Measurements from ENCODE around the gene CDKN2B-AS1. TPM values are rescaled to one million over a fixed set of nuclear protein-coding genes. Genes with fewer than 3 reads are reported as not detected.

CDKN2B-AS1 gene
- total and polyA plus RNA-seq, 2 experiments from 2014 or later, result 0.14 TPM; not detected in 1

DNA sequence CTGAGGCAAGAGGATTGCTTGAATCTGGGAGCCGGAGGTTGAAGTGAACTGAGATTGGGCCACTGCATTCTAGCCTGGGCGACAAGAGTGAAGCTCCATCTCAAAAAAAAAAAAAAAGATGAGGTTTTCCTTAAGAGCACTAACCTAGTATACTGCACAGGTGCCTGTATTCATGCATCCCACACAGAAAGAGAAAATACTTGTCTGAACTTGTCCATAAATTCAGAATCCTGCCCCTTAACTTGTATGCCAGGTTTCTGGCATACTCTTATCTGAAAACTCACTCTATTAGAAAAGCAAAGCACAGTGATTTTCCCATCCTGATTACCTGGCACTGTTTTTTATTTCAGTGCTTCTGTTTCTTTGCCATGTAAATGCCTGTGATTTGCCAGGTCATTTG, 139.8 kb downstream of the CDKN2B-AS1 start:
- no peaks in the 10 kb centered on the region for H3K36me3 Mint-ChIP-seq (ENCODE audit: low read depth)
- H3K4me1 ChIP-seq (ENCODE audit: insufficient read depth), result no peaks in the 10 kb centered on the region; the same call in 1 of the 2 replicates
- no peak overlapping the region for H3K4me2 ChIP-seq
- no peak overlapping the region for H2AFZ ChIP-seq
- no peaks in the 10 kb centered on the region for H3K4me1 Mint-ChIP-seq
- H3K27ac Mint-ChIP-seq, result no peak overlapping the region
- TF ChIP-seq EZH2phosphoT487 (IDR thresholded peaks at IDR 0.05; ENCODE audit: unreplicated experiment) (no peak), ZNF331 (CRISPR knock-in tag; IDR thresholded peaks at IDR 0.05; ENCODE audit: low read depth) (no peak)
- TF ChIP-seq, protein P1, sequence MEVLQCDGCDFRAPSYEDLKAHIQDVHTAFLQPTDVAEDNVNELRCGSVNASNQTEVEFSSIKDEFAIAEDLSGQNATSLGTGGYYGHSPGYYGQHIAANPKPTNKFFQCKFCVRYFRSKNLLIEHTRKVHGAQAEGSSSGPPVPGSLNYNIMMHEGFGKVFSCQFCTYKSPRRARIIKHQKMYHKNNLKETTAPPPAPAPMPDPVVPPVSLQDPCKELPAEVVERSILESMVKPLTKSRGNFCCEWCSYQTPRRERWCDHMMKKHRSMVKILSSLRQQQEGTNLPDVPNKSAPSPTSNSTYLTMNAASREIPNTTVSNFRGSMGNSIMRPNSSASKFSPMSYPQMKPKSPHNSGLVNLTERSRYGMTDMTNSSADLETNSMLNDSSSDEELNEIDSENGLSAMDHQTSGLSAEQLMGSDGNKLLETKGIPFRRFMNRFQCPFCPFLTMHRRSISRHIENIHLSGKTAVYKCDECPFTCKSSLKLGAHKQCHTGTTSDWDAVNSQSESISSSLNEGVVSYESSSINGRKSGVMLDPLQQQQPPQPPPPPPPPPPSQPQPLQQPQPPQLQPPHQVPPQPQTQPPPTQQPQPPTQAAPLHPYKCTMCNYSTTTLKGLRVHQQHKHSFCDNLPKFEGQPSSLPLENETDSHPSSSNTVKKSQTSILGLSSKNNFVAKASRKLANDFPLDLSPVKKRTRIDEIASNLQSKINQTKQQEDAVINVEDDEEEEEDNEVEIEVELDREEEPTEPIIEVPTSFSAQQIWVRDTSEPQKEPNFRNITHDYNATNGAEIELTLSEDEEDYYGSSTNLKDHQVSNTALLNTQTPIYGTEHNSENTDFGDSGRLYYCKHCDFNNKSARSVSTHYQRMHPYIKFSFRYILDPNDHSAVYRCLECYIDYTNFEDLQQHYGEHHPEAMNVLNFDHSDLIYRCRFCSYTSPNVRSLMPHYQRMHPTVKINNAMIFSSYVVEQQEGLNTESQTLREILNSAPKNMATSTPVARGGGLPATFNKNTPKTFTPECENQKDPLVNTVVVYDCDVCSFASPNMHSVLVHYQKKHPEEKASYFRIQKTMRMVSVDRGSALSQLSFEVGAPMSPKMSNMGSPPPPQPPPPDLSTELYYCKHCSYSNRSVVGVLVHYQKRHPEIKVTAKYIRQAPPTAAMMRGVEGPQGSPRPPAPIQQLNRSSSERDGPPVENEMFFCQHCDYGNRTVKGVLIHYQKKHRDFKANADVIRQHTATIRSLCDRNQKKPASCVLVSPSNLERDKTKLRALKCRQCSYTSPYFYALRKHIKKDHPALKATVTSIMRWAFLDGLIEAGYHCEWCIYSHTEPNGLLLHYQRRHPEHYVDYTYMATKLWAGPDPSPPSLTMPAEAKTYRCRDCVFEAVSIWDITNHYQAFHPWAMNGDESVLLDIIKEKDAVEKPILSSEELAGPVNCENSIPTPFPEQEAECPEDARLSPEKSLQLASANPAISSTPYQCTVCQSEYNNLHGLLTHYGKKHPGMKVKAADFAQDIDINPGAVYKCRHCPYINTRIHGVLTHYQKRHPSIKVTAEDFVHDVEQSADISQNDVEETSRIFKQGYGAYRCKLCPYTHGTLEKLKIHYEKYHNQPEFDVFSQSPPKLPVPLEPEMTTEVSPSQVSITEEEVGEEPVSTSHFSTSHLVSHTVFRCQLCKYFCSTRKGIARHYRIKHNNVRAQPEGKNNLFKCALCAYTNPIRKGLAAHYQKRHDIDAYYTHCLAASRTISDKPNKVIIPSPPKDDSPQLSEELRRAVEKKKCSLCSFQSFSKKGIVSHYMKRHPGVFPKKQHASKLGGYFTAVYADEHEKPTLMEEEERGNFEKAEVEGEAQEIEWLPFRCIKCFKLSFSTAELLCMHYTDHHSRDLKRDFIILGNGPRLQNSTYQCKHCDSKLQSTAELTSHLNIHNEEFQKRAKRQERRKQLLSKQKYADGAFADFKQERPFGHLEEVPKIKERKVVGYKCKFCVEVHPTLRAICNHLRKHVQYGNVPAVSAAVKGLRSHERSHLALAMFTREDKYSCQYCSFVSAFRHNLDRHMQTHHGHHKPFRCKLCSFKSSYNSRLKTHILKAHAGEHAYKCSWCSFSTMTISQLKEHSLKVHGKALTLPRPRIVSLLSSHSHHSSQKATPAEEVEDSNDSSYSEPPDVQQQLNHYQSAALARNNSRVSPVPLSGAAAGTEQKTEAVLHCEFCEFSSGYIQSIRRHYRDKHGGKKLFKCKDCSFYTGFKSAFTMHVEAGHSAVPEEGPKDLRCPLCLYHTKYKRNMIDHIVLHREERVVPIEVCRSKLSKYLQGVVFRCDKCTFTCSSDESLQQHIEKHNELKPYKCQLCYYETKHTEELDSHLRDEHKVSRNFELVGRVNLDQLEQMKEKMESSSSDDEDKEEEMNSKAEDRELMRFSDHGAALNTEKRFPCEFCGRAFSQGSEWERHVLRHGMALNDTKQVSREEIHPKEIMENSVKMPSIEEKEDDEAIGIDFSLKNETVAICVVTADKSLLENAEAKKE (CRISPR knock-in tag; IDR thresholded peaks at IDR 0.05), result no peak
- TF ChIP-seq, protein P2, sequence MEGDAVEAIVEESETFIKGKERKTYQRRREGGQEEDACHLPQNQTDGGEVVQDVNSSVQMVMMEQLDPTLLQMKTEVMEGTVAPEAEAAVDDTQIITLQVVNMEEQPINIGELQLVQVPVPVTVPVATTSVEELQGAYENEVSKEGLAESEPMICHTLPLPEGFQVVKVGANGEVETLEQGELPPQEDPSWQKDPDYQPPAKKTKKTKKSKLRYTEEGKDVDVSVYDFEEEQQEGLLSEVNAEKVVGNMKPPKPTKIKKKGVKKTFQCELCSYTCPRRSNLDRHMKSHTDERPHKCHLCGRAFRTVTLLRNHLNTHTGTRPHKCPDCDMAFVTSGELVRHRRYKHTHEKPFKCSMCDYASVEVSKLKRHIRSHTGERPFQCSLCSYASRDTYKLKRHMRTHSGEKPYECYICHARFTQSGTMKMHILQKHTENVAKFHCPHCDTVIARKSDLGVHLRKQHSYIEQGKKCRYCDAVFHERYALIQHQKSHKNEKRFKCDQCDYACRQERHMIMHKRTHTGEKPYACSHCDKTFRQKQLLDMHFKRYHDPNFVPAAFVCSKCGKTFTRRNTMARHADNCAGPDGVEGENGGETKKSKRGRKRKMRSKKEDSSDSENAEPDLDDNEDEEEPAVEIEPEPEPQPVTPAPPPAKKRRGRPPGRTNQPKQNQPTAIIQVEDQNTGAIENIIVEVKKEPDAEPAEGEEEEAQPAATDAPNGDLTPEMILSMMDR (conservative IDR thresholded peaks at IDR 0.05; ENCODE audit: low read depth in 2 of 2), result no peak
- ATAC-seq (no peak), DNase-seq (ENCODE audit: low spot score) (no peak)
- no peaks in the 10 kb centered on the region for H3K36me3 ChIP-seq (ENCODE audit: insufficient read depth)
- H3K79me2 ChIP-seq (replicated peaks; ENCODE audit: insufficient read depth), result no peaks in the 10 kb centered on the region
- no peaks in the 10 kb centered on the region for H4K20me1 ChIP-seq (replicated peaks; ENCODE audit: insufficient read depth)
- no peaks in the 10 kb centered on the region for H3K27me3 ChIP-seq (ENCODE audit: insufficient read depth)
- no peaks in the 10 kb centered on the region for H3K9me3 Mint-ChIP-seq
- H3F3A ChIP-seq (replicated peaks; ENCODE audit: low read depth), result no peaks in the 10 kb centered on the region
- H3K9me2 ChIP-seq (ENCODE audit: insufficient read depth), result no peaks in the 10 kb centered on the region
- H3K4me3 ChIP-seq, result no peak overlapping the region
- no peaks in the 10 kb centered on the region for H3K27me3 Mint-ChIP-seq (ENCODE audit: insufficient read depth, low read depth, poor library complexity)
- no peak overlapping the region for H3K4me3 Mint-ChIP-seq
- H3K27ac ChIP-seq (ENCODE audit: low read depth), result no peak overlapping the region

Data from GM23338 (cell line).